ENCODE measurements around the gene SCN2B.

DNA sequence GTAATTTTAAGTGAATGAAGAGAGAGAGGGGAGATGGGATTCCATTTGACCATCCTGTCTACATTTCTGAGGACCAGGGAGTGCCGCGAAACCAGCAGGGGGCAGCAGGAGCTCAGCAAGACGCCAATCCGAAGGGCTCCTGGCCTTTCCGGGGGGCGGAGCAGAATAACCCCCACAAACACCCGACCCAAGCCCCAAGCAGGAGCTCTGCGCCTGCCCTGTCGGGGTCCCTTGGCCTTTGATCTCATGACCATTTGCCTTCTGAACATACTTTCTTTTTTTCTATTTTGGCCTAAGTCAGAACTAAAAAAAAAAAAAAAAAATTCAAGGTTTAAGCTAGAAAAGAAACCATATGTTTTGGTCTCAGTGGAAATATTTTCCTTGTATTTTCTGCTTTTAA, 21.9 kb upstream of the SCN2B start:
- TF ChIP-seq CTCF (conservative IDR thresholded peaks at IDR 0.05; ENCODE audit: low read length) (peak; percentile 98), EZH2phosphoT487 (IDR thresholded peaks at IDR 0.05; ENCODE audit: borderline replicate concordance, low read depth, low read length) (no peak)
